ENCODE results near the gene LAPTM4A.

DNA sequence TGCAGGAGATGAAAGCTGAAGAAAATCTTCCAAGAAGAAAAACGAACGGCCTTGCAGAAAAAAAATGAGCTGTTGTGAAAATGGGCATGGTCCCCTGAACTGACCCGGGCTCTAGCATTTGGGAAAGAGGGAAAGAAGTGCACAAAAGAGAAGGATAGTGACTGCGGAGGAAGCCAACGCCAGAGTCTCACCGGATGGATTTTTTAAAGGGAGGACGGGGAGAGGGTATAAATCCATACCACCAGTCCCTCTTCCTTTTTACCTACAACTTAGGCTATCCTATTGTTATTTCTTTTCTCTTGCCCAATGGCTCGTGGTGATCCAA is 62.1 kb downstream of the LAPTM4A start:
- no peak for TF ChIP-seq CEBPB (IDR thresholded peaks at IDR 0.05)
- TF ChIP-seq ZBTB7A (IDR thresholded peaks at IDR 0.05; ENCODE audit: low read depth), result no peak
- TF ChIP-seq YY1 (IDR thresholded peaks at IDR 0.05; ENCODE audit: low read depth), result no peak
- no peak for TF ChIP-seq NFIC (IDR thresholded peaks at IDR 0.05)
- no peak for TF ChIP-seq RAD21 (IDR thresholded peaks at IDR 0.05; ENCODE audit: low read depth)
- TF ChIP-seq CREB1 (IDR thresholded peaks at IDR 0.05; ENCODE audit: low read depth), result no peak
- no peak for TF ChIP-seq TAF1 (IDR thresholded peaks at IDR 0.05; ENCODE audit: low read depth)
- TF ChIP-seq TEAD4 (IDR thresholded peaks at IDR 0.05), result no peak
- no peak for TF ChIP-seq REST (IDR thresholded peaks at IDR 0.05; ENCODE audit: low read depth)

All from Ishikawa (cell line).